ENCODE measurements around the gene SIRT4. TPM values are rescaled to one million over a fixed set of nuclear protein-coding genes. Genes with fewer than 3 reads are reported as not detected.
A peak's percentile ranks its signal among the peaks of the same experiment; 100 is the strongest.
"Not testable (repeated sequence)": the region's sequence is repeated elsewhere in the genome, so short reads cannot be mapped to it uniquely, and the experiment has no call there.

SIRT4 gene
- total RNA-seq: 1 to 10 TPM; 2.0 to 3.7 TPM

GRCh38 chr12:120301962-120302815, at the start of gene SIRT4:
Gene SIRT4, plus strand, starts transcription at chr12:120302321. Its CDS starts 1,241 bp downstream, at chr12:120303562.
- peaks cover 2% of the 10 kb centered on the region for H3K36me3 Mint-ChIP-seq (ENCODE audit: low read depth)
- intact Hi-C loops (cut with micrococcal nuclease): loop anchor here (1.0 kb wide), 3 partner anchors 9 to 135 kb away; partner anchors contain the start of gene RNU4-1
- CTCF ChIA-PET: interaction anchor here (0.6 to 3.0 kb wide), 22 partner anchors 9 to 373 kb away, joined by 3 to 19 read pairs (median 3); partner anchors contain the start of genes PLA2G1B and RNU4-1
- H3K4me3 Mint-ChIP-seq: peak within 1 kb of the TSS; percentile 100
- peak within 1 kb of the TSS; percentile 83 for H3K27ac Mint-ChIP-seq
- no peaks in the 10 kb centered on the region for H3K9me3 Mint-ChIP-seq
- H3K4me1 Mint-ChIP-seq (ENCODE audit: low read depth): peaks cover 7% of the 10 kb centered on the region
- DNase-seq: peak; percentile 96
- no peaks in the 10 kb centered on the region for H3K27me3 Mint-ChIP-seq (ENCODE audit: low read depth)

DNA sequence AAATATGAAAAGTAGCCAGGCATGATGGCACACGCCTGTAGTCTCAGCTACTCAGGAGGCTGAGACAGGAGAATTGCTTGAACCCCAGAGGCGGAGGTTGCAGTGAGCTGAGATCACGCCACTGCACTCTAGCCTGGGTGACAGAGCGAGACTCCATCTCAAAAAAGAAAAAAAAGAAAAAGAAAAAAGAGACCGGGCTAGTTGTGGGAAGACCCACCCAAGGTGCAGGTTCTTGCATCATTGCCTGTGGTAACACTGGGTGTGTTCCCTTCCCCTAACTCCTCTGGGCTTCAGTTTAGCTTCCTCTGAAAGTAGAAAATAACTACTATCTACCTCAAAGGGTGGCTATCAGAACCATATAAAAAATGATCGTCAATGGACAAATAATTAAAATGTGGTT, 48.8 kb upstream of the SIRT4 start:
- CTCF ChIA-PET: interaction anchor here (1.0 to 13.3 kb wide), 4 partner anchors 11 to 53 kb away, joined by 3 to 142 read pairs (median 106); partner anchors contain the start of gene PXN
- Mint-ChIP-seq H3K27ac (peak overlapping the region; percentile 95), H3K4me3 (peak overlapping the region; percentile 66), H3K36me3 (ENCODE audit: low read depth) (peaks cover 18% of the 10 kb centered on the region), H3K4me1 (ENCODE audit: low read depth) (peaks cover 87% of the 10 kb centered on the region)
- intact Hi-C loops (cut with micrococcal nuclease): loop anchor here (2.0 kb wide), 1 partner anchor 241 kb away; no protein-coding TSS in a partner anchor
- not testable (repeated sequence) for H3K27me3 Mint-ChIP-seq (ENCODE audit: low read depth); H3K9me3 Mint-ChIP-seq
- DNase-seq: peak; percentile 62

DNA sequence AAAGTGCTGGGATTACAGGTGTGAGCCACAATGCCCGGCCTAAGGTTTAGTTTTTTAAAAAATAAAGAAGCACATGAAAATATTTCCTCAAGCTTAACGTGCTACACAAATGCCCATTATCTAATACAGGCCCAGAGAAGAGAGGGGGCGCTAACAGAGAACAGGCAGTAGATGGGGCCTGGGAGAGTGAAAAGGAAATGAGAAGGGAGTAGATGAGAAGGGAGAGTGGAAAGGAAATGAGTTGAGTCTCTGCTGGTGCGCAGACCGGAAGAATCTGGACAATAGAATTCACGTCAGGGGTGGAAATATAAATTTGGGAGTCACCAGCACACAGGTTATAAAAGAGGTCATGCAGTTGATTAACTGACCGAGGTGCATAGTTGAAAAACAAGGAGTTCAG, 47.3 kb upstream of the SIRT4 start:
- no peaks in the 10 kb centered on the region for H3K27me3 Mint-ChIP-seq (ENCODE audit: low read depth)
- H3K9me3 Mint-ChIP-seq: no peaks in the 10 kb centered on the region
- H3K27ac Mint-ChIP-seq: peak overlapping the region; percentile 78
- intact Hi-C loops (cut with micrococcal nuclease): no loop called here
- peaks cover 83% of the 10 kb centered on the region for H3K4me1 Mint-ChIP-seq (ENCODE audit: low read depth)
- CTCF ChIA-PET: interaction anchor here (1.0 to 15.7 kb wide), 4 partner anchors 10 to 143 kb away, joined by 3 to 637 read pairs (median 106); partner anchors contain the start of gene PXN
- H3K4me3 Mint-ChIP-seq: peak overlapping the region; percentile 1
- peak; percentile 55 for DNase-seq
- H3K36me3 Mint-ChIP-seq (ENCODE audit: low read depth): peaks cover 14% of the 10 kb centered on the region

- Mint-ChIP-seq H3K4me1 (ENCODE audit: low read depth) (peaks cover 85% of the 10 kb centered on the region), H3K4me3 (no peak overlapping the region), H3K27ac (peak overlapping the region; percentile 76), H3K36me3 (ENCODE audit: low read depth) (peaks cover 10% of the 10 kb centered on the region), H3K27me3 (ENCODE audit: low read depth) (no peaks in the 10 kb centered on the region), H3K9me3 (no peaks in the 10 kb centered on the region)
- intact Hi-C loops (cut with micrococcal nuclease): no loop called here
- CTCF ChIA-PET: interaction anchor here (0.7 to 15.7 kb wide), 6 partner anchors 8 to 391 kb away, joined by 3 to 637 read pairs (median 7); partner anchors contain the start of genes PXN and RPLP0
- no peak for DNase-seq
These were observed 44.9 kb upstream of the SIRT4 start for GRCh38 chr12:120257041-120257821.

DNA sequence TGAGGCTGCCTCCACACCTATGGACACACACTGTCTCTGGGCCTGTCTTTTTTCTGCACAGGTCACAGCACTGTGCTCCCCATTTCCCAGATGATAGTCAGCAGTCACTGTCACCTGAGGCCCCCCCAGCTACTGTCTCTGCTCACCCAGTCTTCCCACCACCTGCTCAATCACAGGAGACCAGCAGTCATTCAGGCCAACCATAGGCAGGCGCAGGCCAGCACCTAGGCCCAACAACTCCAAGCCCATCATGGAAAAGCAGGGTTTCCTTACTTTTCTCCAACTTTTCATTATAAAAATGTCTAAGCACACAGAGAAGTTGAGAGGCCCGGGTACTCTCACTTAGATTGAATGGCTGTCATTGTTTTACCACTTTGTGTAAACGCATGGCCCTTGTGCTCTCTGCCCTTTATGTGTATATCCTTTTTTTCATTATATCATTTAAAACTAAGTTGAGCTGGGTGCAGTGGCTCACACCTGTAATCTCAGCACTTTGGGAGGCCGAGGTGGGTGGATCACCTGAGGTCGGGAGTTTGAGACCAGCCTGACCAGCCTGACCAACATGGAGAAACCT, 43.7 kb upstream of the SIRT4 start:
- peaks cover 11% of the 10 kb centered on the region for H3K36me3 Mint-ChIP-seq (ENCODE audit: low read depth)
- no peaks in the 10 kb centered on the region for H3K9me3 Mint-ChIP-seq
- H3K27me3 Mint-ChIP-seq (ENCODE audit: low read depth): no peaks in the 10 kb centered on the region
- H3K27ac Mint-ChIP-seq: peak overlapping the region; percentile 76
- intact Hi-C loops (cut with micrococcal nuclease): loop anchor here (1.0 kb wide), 1 partner anchor 8 kb away; no protein-coding TSS in a partner anchor
- CTCF ChIA-PET: interaction anchor here (1.5 to 15.7 kb wide), 3 partner anchors 19 to 171 kb away, joined by 3 to 637 read pairs (median 116); no protein-coding TSS in a partner anchor
- peaks cover 84% of the 10 kb centered on the region for H3K4me1 Mint-ChIP-seq (ENCODE audit: low read depth)
- no peak for DNase-seq
- no peak overlapping the region for H3K4me3 Mint-ChIP-seq

- intact Hi-C loops (cut with micrococcal nuclease): no loop called here
- CTCF ChIA-PET: interaction anchor here (13.3 to 15.7 kb wide), 2 partner anchors 20 to 31 kb away, joined by 116 to 637 read pairs; no protein-coding TSS in a partner anchor
- Mint-ChIP-seq H3K4me3 (no peak overlapping the region), H3K27ac (peak overlapping the region; percentile 50), H3K9me3 (no peaks in the 10 kb centered on the region), H3K4me1 (ENCODE audit: low read depth) (peaks cover 85% of the 10 kb centered on the region), H3K27me3 (ENCODE audit: low read depth) (no peaks in the 10 kb centered on the region), H3K36me3 (ENCODE audit: low read depth) (peaks cover 12% of the 10 kb centered on the region)
- DNase-seq: no peak
These were observed 42.5 kb upstream of the SIRT4 start for GRCh38 chr12:120259418-120260202.

DNA sequence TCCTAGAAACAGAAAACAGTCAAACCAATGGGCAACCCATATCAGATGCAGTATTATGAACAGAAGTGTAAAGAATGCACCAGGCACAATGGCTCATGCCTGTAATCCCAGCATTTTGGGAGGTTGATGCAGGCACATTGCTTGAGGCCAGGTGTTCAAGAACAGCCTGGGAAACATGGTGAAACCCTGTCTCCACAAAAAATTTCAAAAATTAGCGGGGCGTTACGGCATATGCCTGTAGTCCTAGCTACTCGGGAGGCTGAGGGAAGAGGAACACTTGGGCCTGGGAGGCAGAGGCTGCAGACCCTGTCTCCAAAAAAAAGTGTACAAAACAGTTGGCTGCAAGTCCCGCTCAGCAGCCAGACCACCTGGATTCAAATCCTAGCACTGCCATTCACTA, 41.5 kb upstream of the SIRT4 start:
- no peak overlapping the region for H3K4me3 Mint-ChIP-seq
- H3K27me3 Mint-ChIP-seq (ENCODE audit: low read depth): no peaks in the 10 kb centered on the region
- H3K9me3 Mint-ChIP-seq: no peaks in the 10 kb centered on the region
- H3K4me1 Mint-ChIP-seq (ENCODE audit: low read depth): peaks cover 82% of the 10 kb centered on the region
- intact Hi-C loops (cut with micrococcal nuclease): no loop called here
- no peak for DNase-seq
- CTCF ChIA-PET: interaction anchor here (6.5 to 15.7 kb wide), 3 partner anchors 10 to 32 kb away, joined by 84 to 637 read pairs (median 95); no protein-coding TSS in a partner anchor
- peak overlapping the region; percentile 70 for H3K27ac Mint-ChIP-seq
- H3K36me3 Mint-ChIP-seq (ENCODE audit: low read depth): peaks cover 11% of the 10 kb centered on the region

DNA sequence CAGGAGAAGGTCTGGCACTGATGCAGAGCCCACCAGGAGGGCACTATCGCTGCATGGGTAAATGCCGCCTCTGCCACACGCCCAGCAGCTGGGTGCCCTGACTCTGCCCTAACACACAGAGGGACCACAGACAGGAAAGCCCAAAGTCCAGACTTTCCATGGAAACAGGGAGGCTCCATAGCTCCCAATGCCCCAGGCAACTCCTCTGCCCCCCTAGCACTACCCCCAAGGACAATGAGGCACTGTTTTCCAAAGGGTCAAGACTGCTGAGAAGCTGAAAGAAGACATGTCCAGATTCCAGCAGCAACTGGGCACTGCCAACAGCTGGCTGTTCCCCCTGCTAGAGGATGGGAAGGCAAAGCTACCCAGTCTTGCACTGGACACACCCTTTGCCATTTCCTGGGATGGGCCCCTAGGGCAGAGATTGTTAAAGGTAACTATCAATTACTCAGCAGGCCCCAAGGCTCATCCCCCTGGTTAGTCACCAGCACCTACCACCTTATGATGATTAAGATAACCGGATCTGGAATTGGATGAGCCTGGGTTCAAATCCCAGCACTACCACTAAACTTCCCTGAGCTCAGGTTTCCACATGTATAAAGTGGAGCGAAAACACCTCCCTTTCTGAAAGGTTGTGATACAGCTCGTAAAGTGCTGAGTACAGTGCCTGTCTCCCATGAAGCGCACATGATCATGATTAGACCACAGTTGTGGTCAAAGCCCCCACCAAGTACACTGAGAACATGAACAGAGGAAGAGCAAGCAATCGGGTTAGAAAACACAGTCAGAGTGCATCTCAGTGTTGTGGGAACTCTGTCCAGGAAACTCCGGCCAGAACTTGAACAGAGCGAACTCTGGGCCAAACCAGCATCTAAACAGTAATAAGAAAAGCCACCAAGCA, 39.9 kb upstream of the SIRT4 start:
- H3K4me1 Mint-ChIP-seq (ENCODE audit: low read depth): peaks cover 73% of the 10 kb centered on the region
- H3K4me3 Mint-ChIP-seq: peak overlapping the region; percentile 89
- intact Hi-C loops (cut with micrococcal nuclease): loop anchor here (1.0 kb wide), 1 partner anchor 10 kb away; no protein-coding TSS in a partner anchor
- H3K27ac Mint-ChIP-seq: peak overlapping the region; percentile 65
- peaks cover 9% of the 10 kb centered on the region for H3K36me3 Mint-ChIP-seq (ENCODE audit: low read depth)
- H3K27me3 Mint-ChIP-seq (ENCODE audit: low read depth): no peaks in the 10 kb centered on the region
- CTCF ChIA-PET: interaction anchor here (1.7 to 15.7 kb wide), 4 partner anchors 11 to 61 kb away, joined by 5 to 637 read pairs (median 90); partner anchors contain the start of gene RPLP0
- peak; percentile 55 for DNase-seq
- H3K9me3 Mint-ChIP-seq: no peaks in the 10 kb centered on the region

GRCh38 chr12:120262852-120263747, 39.0 kb upstream of the SIRT4 start:
- peak overlapping the region; percentile 87 for H3K27ac Mint-ChIP-seq
- CTCF ChIA-PET: interaction anchor here (1.5 to 15.7 kb wide), 4 partner anchors 12 to 65 kb away, joined by 3 to 637 read pairs (median 90); no protein-coding TSS in a partner anchor

More at GRCh38 chr12:120262852-120263747, 39.0 kb upstream of the SIRT4 start:
- intact Hi-C loops (cut with micrococcal nuclease): loop anchor here (1.0 kb wide), 1 partner anchor 11 kb away; no protein-coding TSS in a partner anchor
- H3K36me3 Mint-ChIP-seq (ENCODE audit: low read depth): peaks cover 9% of the 10 kb centered on the region
- no peaks in the 10 kb centered on the region for H3K9me3 Mint-ChIP-seq
- H3K4me3 Mint-ChIP-seq: peak overlapping the region; percentile 89
- DNase-seq: no peak
- peaks cover 64% of the 10 kb centered on the region for H3K4me1 Mint-ChIP-seq (ENCODE audit: low read depth)
- H3K27me3 Mint-ChIP-seq (ENCODE audit: low read depth): no peaks in the 10 kb centered on the region

All from activated naive CD4-positive, alpha-beta T cell treated with anti-CD3 and anti-CD28 coated beads for 36 hours (primary cell).